GM10847 (cell line): ENCODE measurements around the gene DNM3.

ENCODE experiments used
- POLR2A ChIP-seq: IDR thresholded peaks from 2 replicates; pipeline ENCODE4 v1.6.1; 2011; ENCODE audit not compliant: insufficient read length; ENCODE audit errors: extremely low read depth

The DNM3 gene

GRCh38 chr1:172342584-172343239 lies 501.4 kb downstream of the DNM3 start:
- no peak for TF ChIP-seq POLR2A

DNA sequence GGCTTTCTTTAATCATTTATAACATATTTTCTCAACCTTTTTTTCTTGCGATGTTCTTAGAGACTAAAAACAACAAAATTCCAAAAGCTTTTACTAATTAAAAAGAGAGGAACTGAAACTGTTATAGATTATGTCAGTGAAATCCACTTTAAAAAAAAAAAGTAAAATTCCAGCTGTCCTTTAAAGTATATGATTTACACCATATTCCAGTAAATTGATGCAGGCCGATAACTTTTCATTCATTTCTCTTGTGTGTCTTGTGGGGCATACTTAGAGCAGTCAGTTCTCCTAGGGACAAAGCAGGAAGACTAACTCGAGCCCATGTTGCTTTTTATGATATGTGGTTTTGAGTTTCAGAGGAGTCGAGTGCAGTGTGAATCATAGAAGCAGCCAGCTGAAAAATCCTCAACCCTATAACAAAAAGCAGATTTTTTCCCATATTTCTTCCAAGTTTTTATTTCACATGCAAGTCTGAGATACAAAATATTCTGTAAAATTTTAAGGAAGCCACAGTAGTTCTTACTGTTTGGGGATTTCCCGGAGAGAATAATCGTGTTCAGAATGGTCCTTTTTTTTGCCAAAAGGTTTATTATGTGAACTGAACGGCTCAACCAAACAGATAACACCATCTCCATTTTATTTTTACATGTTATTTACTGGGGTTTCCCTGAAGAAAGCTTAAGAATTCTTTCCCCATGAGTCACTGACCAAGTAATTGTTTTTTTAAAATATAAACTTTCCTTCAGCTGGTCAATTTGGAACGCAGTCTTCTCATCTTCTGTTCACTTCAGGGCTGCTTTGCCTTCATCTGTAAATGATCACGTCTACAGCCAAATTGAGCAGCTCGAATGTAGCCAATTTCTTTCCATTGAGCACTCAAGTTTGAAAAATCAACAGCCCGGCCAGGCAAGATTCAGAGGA lies 502.2 kb downstream of the DNM3 start:
- no peak for TF ChIP-seq POLR2A

GRCh38 chr1:172344444-172344843 lies 503.1 kb downstream of the DNM3 start:
- no peak for TF ChIP-seq POLR2A

DNA sequence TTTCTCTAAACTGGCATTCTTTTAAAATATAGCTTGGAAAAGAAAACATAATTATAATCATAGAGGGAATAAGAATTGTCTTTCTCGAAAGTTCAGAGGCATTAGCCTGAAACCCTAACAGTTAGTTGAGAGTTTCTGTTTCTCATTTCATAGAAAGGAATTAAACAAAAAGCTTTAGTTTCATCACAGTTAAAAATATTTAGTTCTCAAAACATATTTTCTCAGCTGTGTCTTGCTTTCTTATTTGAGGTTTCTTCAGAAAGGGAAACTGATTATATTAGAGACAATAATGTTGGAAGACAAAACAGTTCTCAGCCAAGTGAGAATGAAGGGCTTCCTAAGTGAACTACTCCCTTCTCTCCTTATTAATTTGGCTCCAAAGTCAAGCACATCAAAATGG lies 503.8 kb downstream of the DNM3 start:
- no peak for TF ChIP-seq POLR2A

- TF ChIP-seq POLR2A = no peak
These were observed 506.1 kb downstream of the DNM3 start for GRCh38 chr1:172347416-172347815.

DNA sequence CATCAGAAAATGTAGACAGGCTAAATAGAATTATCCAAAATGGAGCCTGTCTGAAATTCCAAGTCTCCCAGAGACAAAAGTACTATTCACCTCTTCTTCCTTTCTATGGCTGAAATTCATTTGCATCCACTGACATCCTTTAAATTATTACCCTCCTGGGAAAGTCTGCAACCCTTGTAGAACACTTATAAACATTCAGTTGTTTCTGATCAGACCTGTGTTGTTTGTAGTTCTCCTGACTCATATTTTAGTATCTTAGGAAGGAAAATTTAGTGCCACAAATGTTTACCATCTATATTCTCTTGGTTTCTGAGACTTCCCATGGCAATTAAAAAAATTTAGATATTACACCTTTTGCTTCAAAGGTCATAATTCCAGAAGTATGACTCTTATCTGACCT lies 509.6 kb downstream of the DNM3 start:
- TF ChIP-seq POLR2A = no peak

GRCh38 chr1:172351346-172351745 lies 510.0 kb downstream of the DNM3 start:
- TF ChIP-seq POLR2A = no peak

DNA sequence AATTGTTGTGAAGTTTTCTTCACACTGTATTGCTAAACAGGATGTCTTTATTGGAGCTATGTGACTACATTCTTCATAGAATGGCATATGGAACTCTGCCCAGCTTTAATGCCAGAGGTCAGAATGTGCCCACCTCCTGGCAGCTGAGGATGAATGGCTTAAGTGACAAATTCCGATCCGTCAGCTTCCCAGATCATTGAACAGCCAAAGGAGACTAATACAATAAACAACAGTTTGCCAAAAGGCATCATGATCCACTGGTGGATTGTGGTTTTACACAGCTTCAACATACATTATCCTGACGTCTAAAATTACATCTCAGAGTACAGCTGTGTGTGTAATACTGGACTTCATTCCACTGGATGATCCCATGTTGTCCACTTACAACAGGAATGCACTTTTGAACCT lies 510.5 kb downstream of the DNM3 start:
- TF ChIP-seq POLR2A = no peak

DNA sequence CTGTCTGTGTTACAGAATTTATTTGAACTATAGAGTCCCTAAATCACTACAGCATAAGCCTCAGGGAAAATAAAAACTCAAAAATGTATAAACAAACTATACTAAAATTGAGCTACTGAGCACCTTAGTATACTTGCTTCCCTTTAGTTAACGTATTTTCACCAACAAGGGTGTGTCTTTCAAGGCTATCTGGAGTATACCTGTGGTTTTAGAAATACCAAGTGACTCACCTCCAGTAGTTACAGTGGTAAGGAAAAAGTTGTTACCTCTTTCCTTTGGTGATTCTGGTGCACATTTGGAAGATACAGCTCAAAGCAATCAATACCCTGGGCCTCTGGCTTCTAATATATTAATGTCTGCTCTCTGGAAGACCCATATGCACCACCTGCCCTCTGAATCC lies 511.1 kb downstream of the DNM3 start:
- no peak for TF ChIP-seq POLR2A

- TF ChIP-seq POLR2A = no peak
These were observed 513.3 kb downstream of the DNM3 start for GRCh38 chr1:172354291-172355274.

GRCh38 chr1:172356620-172357019 lies 515.3 kb downstream of the DNM3 start:
- no peak for TF ChIP-seq POLR2A

- TF ChIP-seq POLR2A = no peak
These were observed 516.6 kb downstream of the DNM3 start for GRCh38 chr1:172357753-172358385.

- no peak for TF ChIP-seq POLR2A
These were observed 518.2 kb downstream of the DNM3 start for GRCh38 chr1:172359491-172359999.

GRCh38 chr1:172360511-172360910 lies 519.2 kb downstream of the DNM3 start:
- no peak for TF ChIP-seq POLR2A

- no peak for TF ChIP-seq POLR2A
These were observed 519.7 kb downstream of the DNM3 start for GRCh38 chr1:172360985-172361384.
